Measurements from ENCODE around the gene TRPM2. TPM values are rescaled to one million over a fixed set of nuclear protein-coding genes. Genes with fewer than 3 reads are reported as not detected.

Gene TRPM2
- total RNA-seq, 4 donors from 2014 or later = 2.9 to 7.0 (median 6.1) TPM

DNA sequence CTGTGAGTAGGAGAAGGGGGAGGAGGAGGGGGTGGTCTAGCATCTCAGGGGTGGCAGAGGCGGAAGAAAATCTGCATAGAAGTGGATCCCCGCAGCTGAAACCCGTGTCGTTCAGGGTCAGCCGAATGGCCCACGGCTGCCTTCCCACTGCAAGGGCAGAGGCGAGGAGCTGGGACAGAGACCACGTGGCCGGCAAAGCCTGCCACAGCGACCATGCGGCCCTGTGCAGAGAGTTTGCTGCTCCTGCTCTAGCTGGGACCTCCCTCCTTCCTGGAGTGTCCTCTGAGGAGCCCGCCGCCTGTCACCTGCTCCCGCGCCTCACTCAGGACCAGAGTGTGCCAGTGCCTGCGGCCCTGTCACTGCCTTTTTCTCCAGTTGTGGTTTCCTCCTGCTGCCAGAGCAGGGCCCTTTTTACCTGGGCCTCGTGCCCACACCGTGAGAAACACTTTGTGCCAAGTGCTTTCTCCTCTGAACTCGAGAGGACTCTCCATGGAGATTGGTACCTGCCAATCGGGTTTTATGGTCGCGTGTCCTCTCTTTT, 5.4 kb upstream of the TRPM2 start:
- no peak for TF ChIP-seq CTCF (IDR thresholded peaks at IDR 0.05; ENCODE audit: low read depth)

DNA sequence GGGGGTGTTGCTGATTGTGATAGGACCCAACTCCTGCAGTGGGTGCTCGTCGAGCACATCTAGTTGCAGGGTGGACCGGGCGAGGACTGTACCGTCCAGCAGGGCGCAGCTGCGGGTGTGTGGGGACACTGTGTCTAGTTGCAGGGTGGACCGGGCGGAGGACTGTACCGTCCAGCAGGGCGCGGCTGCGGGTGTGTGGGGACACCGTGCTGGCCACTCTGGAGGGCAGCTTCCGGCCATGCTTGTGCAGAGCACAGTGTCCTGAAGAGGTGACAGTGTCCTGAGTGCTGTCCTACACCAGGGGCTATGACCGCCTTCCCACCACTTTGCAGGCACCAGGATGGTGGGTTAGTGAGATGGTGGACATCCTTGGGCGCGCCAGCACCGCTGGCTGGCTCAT, 4.6 kb upstream of the TRPM2 start:
- TF ChIP-seq CTCF (IDR thresholded peaks at IDR 0.05; ENCODE audit: low read depth) = no peak

- TF ChIP-seq CTCF (IDR thresholded peaks at IDR 0.05; ENCODE audit: low read depth) = no peak
Measured at GRCh38 chr21:44349416-44349846, 4.0 kb upstream of the TRPM2 start.

DNA sequence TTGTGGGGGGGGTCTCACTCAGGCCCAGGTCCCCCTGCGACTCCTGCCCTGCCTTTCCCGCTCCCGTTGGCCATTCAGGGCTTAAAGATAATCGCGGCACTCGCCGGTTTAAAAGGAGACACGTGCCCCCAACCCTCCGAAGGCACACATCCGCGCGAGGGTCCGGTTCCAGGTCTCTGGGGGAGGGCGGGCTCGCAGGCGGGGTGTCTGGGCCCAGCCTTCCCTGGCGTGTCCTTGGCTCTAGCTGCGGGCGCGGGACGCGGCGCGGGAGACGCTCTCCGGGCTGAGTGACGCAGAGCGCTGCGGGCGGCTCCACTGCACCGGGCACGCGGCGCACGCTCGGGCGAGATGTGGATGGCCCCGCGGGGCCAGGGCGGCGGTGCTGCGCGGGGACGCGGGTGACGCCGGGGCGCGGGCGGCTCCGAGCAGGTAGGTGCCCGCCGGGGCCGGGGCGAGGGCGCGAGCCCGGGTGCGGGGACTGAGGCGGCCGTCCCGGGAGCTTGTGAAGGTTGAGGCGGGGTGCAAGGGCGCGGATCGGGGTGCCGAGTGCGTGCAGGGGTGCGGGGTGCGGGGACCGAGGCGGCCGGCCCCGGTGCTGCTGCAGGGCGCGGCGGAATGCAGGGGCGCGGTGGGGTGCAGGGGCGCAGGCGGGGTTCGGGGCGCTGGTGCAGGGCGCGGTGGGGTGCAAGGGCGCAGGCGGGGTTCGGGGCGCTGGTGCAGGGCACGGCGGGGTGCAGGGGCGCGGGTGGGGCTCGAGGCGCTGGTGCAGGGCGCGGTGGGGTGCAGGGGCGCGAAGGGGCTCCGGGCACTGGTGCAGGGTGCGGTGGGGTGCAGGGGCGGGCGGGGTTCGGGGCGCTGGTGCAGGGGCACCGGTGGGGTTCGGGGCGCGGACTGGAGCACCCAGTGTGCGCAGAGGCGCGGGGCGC, 3.3 kb upstream of the TRPM2 start:
- TF ChIP-seq CTCF (IDR thresholded peaks at IDR 0.05; ENCODE audit: low read depth) = no peak

- TF ChIP-seq CTCF (IDR thresholded peaks at IDR 0.05; ENCODE audit: low read depth) = no peak
Measured at GRCh38 chr21:44350773-44351481, 2.5 kb upstream of the TRPM2 start.

- TF ChIP-seq CTCF (IDR thresholded peaks at IDR 0.05; ENCODE audit: low read depth) = no peak
Measured at GRCh38 chr21:44351535-44352252, 1.7 kb upstream of the TRPM2 start.

Measured in subcutaneous adipose tissue (tissue), 4 donors.